SK-N-SH (cell line): ENCODE results near the gene TUBGCP6.

Source experiments
- CTCF ChIP-seq: fragments of 200-600 bp; sonication (generic); IDR thresholded peaks from 2 replicates; pipeline ENCODE4 v1.6.1; 2017; ENCODE audit warnings: antibody characterized with exemption, mild to moderate bottlenecking, moderate library complexity
- ELF1 ChIP-seq: IDR thresholded peaks from 2 replicates; pipeline ENCODE4 v1.4.0; 2012
- EP300 ChIP-seq, 2 experiments: IDR thresholded peaks; 2 replicates each; pipeline versions ENCODE4 v1.4.0 to v1.6.1; 2012; ENCODE audit warnings: borderline replicate concordance in 1 of 2, low read depth in 1 of 2, low read length in 1 of 2
- MAX ChIP-seq: IDR thresholded peaks from 2 replicates; pipeline ENCODE4 v1.4.0; 2012; ENCODE audit warnings: low read depth
- MEF2A ChIP-seq: IDR thresholded peaks from 2 replicates; pipeline ENCODE4 v1.4.0; 2012; ENCODE audit warnings: low read depth, borderline replicate concordance
- NRF1 ChIP-seq: IDR thresholded peaks from 2 replicates; pipeline ENCODE4 v1.6.1; 2012; ENCODE audit warnings: low read depth, mild to moderate bottlenecking, low read length
- POLR2AphosphoS5 ChIP-seq: IDR thresholded peaks from 2 replicates; pipeline ENCODE4 v1.6.1; 2012; ENCODE audit warnings: low read depth, low read length
- RCOR1 ChIP-seq: fragments of 150-350 bp; IDR thresholded peaks from 2 replicates; pipeline ENCODE4 v1.6.1; 2017; ENCODE audit warnings: antibody characterized with exemption, low read length
- RFX5 ChIP-seq: IDR thresholded peaks from 2 replicates; pipeline ENCODE4 v1.6.1; 2012; ENCODE audit warnings: mild to moderate bottlenecking, improper control_type of control experiment, low read length
- TAF1 ChIP-seq: IDR thresholded peaks from 2 replicates; pipeline ENCODE4 v1.6.1; 2012; ENCODE audit warnings: low read depth, mild to moderate bottlenecking, low read length, moderate library complexity, borderline replicate concordance
- YY1 ChIP-seq: IDR thresholded peaks from 2 replicates; pipeline ENCODE4 v1.4.0; 2012; ENCODE audit warnings: low read depth, mild to moderate bottlenecking
- TF ChIP-seq, protein P1 (sequence below): IDR thresholded peaks from 2 replicates; pipeline ENCODE4 v1.6.1; 2012; ENCODE audit warnings: mild to moderate bottlenecking, low read depth, low read length, moderate library complexity

- TF ChIP-seq POLR2AphosphoS5 (no peak), RFX5 (no peak), CTCF (no peak), YY1 (no peak), MAX (no peak), MEF2A (no peak), RCOR1 (no peak), EP300 (IDR thresholded peaks at IDR 0.05; ENCODE audit: borderline replicate concordance in 1 of 2, low read depth in 1 of 2, low read length in 1 of 2) (no peak), TAF1 (no peak), ELF1 (no peak), NRF1 (no peak)
- TF ChIP-seq, protein P1, sequence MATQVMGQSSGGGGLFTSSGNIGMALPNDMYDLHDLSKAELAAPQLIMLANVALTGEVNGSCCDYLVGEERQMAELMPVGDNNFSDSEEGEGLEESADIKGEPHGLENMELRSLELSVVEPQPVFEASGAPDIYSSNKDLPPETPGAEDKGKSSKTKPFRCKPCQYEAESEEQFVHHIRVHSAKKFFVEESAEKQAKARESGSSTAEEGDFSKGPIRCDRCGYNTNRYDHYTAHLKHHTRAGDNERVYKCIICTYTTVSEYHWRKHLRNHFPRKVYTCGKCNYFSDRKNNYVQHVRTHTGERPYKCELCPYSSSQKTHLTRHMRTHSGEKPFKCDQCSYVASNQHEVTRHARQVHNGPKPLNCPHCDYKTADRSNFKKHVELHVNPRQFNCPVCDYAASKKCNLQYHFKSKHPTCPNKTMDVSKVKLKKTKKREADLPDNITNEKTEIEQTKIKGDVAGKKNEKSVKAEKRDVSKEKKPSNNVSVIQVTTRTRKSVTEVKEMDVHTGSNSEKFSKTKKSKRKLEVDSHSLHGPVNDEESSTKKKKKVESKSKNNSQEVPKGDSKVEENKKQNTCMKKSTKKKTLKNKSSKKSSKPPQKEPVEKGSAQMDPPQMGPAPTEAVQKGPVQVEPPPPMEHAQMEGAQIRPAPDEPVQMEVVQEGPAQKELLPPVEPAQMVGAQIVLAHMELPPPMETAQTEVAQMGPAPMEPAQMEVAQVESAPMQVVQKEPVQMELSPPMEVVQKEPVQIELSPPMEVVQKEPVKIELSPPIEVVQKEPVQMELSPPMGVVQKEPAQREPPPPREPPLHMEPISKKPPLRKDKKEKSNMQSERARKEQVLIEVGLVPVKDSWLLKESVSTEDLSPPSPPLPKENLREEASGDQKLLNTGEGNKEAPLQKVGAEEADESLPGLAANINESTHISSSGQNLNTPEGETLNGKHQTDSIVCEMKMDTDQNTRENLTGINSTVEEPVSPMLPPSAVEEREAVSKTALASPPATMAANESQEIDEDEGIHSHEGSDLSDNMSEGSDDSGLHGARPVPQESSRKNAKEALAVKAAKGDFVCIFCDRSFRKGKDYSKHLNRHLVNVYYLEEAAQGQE, result no peak
Measured at GRCh38 chr22:50176850-50177536, 67.8 kb downstream of the TUBGCP6 start.
